H1 (cell line): Measurements from ENCODE around the gene UVRAG. TPM values are rescaled to one million over a fixed set of nuclear protein-coding genes. Genes with fewer than 3 reads are reported as not detected.

ENCODE experiments used
- BCL11A ChIP-seq, 2 experiments: IDR thresholded peaks; one replicate each; pipeline ENCODE4 v1.6.1; 2011; ENCODE audit warnings: low read depth in 2 of 2, low read length in 2 of 2, mild to moderate bottlenecking in 2 of 2
- CHD1 ChIP-seq: IDR thresholded peaks from 2 replicates; pipeline ENCODE4 v1.6.1; 2012; ENCODE audit warnings: low read depth, low read length, improper control_type of control experiment
- EGR1 ChIP-seq: IDR thresholded peaks from 2 replicates; pipeline ENCODE4 v1.6.1; 2011; ENCODE audit warnings: low read depth, low read length, borderline replicate concordance
- EP300 ChIP-seq, 2 experiments: IDR thresholded peaks; 1 replicate in 1 of 2; 2 replicates in 1 of 2; pipeline ENCODE4 v1.6.1; 2011 to 2012; ENCODE audit warnings: low read depth in 2 of 2, low read length in 2 of 2, mild to moderate bottlenecking in 2 of 2, borderline replicate concordance in 1 of 2, inconsistent platforms in 1 of 2, moderate library complexity in 1 of 2
- EZH2 ChIP-seq: fragments of 200-600 bp; sonication (generic); IDR thresholded peaks from 2 replicates; pipeline ENCODE4 v1.7.1; 2012; ENCODE audit warnings: low read depth, mild to moderate bottlenecking, moderate library complexity, low read length, inconsistent platforms; ENCODE audit not compliant: severe bottlenecking
- FOSL1 ChIP-seq: IDR thresholded peaks from 2 replicates; pipeline ENCODE4 v1.6.1; 2011; ENCODE audit warnings: mild to moderate bottlenecking, low read depth, low read length, moderate library complexity; ENCODE audit not compliant: insufficient read depth
- GTF2F1 ChIP-seq: IDR thresholded peaks from 2 replicates; pipeline ENCODE4 v1.6.1; 2012; ENCODE audit warnings: low read depth, low read length, improper control_type of control experiment, borderline replicate concordance
- YY1 ChIP-seq: IDR thresholded peaks from 2 replicates; pipeline ENCODE4 v1.6.1; 2011; ENCODE audit warnings: low read depth, mild to moderate bottlenecking, low read length
- polyA plus RNA-seq, 7 experiments: library from polyadenylated mRNA; depleted of rRNA in 3 of 7; stranded (reverse) in 5 of 7; unstranded in 2 of 7; fragments of >200 nt in 5 of 7; fragments of 200-250 nt in 2 of 7; gene quantifications; 1 replicate in 5 of 7; 2 replicates in 1 of 7; 4 replicates in 1 of 7; pipeline versions ENCODE4 v1.2.1 to v1.2.3, GENCODE V29; 2011 to 2013; ENCODE audit warnings: missing spikeins in 2 of 7, mixed read lengths in 2 of 7
- total RNA-seq: library from RNA; stranded (reverse); fragmentation: NEBNext Ultra II Directional; extraction: Animal tissue kit (Norgen Biotek cat#: 25700); gene quantifications from 2 replicates; pipeline ENCODE4 v1.2.1, GENCODE V29; 2021

Gene UVRAG
- total and polyA plus RNA-seq, 2 of the 8 experiments (the other 6 are each of a cell fraction or from before 2014, with no cell fraction given) = 5.5 to 14.7 TPM

GRCh38 chr11:75822541-75822940 is 7.5 kb downstream of the UVRAG start (continued):
- TF ChIP-seq CHD1 (no peak), EP300 (IDR thresholded peaks at IDR 0.05; ENCODE audit: borderline replicate concordance in 1 of 2, low read depth in 2 of 2, low read length in 2 of 2) (no peak), BCL11A (IDR thresholded peaks at IDR 0.05; ENCODE audit: low read depth in 2 of 2, low read length in 2 of 2) (no peak), FOSL1 (no peak), EZH2 (no peak), YY1 (no peak), EGR1 (no peak), GTF2F1 (no peak)
